Measurements from ENCODE around the gene PHIP.

The PHIP gene

DNA sequence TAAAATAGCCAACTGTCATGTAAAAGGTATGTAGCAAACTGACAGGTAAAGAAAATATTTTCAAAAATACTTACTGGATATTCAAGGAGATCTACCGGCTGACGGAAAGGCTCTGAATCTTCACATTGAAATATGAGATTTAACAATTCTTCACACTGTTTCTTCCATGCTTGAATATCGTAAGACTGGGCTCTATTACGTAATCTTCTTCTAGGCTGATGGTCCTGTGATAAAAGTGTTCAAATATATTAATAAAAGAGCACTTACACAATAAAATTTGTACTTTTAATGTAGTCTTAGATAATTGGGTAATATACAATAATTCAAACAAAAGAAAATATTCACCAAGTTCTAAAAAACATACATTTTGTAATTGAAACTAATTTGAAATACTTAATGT, 123.3 kb downstream of the PHIP start:
- Histone ChIP-seq H3K4me3 (no peak overlapping the region), H3K27ac (no peak overlapping the region), H3K27me3 (no peaks in the 10 kb centered on the region), H3K4me1 (no peaks in the 10 kb centered on the region), H3K36me3 (peaks cover 67 to 79% (median 73%) of the 10 kb centered on the region in 3 donors), H3K9me3 (no peaks in the 10 kb centered on the region)
- no peak for DNase-seq
- intact Hi-C loops (cut with DNase I; ENCODE audit: low total_unique reads), result no loop called here
- TF ChIP-seq, protein P1, sequence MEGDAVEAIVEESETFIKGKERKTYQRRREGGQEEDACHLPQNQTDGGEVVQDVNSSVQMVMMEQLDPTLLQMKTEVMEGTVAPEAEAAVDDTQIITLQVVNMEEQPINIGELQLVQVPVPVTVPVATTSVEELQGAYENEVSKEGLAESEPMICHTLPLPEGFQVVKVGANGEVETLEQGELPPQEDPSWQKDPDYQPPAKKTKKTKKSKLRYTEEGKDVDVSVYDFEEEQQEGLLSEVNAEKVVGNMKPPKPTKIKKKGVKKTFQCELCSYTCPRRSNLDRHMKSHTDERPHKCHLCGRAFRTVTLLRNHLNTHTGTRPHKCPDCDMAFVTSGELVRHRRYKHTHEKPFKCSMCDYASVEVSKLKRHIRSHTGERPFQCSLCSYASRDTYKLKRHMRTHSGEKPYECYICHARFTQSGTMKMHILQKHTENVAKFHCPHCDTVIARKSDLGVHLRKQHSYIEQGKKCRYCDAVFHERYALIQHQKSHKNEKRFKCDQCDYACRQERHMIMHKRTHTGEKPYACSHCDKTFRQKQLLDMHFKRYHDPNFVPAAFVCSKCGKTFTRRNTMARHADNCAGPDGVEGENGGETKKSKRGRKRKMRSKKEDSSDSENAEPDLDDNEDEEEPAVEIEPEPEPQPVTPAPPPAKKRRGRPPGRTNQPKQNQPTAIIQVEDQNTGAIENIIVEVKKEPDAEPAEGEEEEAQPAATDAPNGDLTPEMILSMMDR (IDR thresholded peaks at IDR 0.05), result no peak

DNA sequence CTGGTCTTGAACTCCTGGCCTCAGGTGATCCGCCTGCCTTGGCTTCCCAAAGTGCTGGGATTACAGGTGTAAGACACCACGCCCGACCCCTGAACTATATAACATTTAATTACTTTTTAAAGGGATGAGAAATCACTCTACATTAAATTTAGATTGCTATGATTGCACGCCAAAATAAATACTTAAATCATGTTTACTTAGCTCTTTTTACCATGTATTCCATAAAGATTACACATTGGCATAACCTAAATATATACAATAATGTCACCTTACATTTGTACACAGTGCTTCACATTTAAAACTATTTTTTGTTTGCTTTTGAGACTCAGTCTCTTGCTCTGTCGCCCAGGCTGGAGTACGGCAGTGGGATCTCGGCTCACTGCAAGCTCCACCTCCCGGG, 124.3 kb downstream of the PHIP start:
- intact Hi-C loops (cut with DNase I; ENCODE audit: low total_unique reads), result no loop called here
- Histone ChIP-seq H3K4me3 (no peak overlapping the region), H3K4me1 (no peaks in the 10 kb centered on the region), H3K9me3 (peaks cover 0 to 6% (median 5%) of the 10 kb centered on the region in 3 donors), H3K36me3 (peaks cover 74 to 81% (median 81%) of the 10 kb centered on the region in 3 donors), H3K27me3 (no peaks in the 10 kb centered on the region), H3K27ac (no peak overlapping the region)
- TF ChIP-seq, protein P1 (IDR thresholded peaks at IDR 0.05), result no peak
- DNase-seq, result no peak

DNA sequence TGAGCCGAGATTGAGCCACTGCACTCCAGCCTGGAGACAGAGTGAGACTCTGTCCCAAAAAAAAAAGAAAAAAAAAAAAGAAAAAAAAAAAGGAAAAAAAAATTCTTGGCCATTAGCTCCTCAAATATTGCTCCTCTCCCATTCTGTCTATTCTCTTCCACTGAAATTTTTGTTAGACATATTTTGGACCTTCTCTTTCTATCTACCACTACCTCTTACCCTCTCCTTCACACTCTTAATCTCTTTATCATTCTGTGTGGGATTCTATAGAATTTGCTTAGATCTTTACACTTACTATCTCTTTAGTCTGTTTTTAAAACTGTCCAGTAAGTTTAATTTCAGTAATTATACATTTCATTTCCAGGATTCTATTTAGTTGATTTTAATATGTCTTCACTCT, 125.7 kb downstream of the PHIP start:
- H3K27ac ChIP-seq, result no peak overlapping the region
- peaks cover 0 to 10% (median 9%) of the 10 kb centered on the region in 3 donors for H3K9me3 ChIP-seq
- intact Hi-C loops (cut with DNase I; ENCODE audit: low total_unique reads), result no loop called here
- no peak for DNase-seq
- H3K27me3 ChIP-seq, result no peaks in the 10 kb centered on the region
- no peaks in the 10 kb centered on the region for H3K4me1 ChIP-seq
- no peak overlapping the region for H3K4me3 ChIP-seq
- TF ChIP-seq, protein P1 (IDR thresholded peaks at IDR 0.05), result no peak
- H3K36me3 ChIP-seq, result peaks cover 84 to 87% (median 86%) of the 10 kb centered on the region in 3 donors

DNA sequence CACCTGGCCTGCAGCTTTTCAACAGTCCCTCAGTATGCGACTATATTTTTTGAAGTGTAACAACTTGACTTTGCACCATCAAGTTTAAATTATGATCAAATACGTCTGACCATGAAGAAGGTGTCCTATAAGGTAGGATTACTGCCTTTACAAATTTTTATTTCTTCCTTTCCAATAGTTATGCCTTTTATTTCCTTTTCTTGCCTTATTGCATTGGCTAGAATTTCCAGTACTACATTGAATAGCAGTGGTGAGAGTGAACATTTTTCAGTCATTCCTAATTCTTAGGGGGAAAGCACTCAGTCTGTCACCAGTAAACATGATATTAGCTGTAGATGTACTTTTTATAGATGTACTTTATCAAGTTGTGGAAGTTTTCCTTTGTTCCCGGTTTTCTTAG, 129.3 kb downstream of the PHIP start:
- H3K36me3 ChIP-seq, result peaks cover 91 to 94% (median 92%) of the 10 kb centered on the region in 3 donors
- no peak overlapping the region for H3K27ac ChIP-seq

DNA sequence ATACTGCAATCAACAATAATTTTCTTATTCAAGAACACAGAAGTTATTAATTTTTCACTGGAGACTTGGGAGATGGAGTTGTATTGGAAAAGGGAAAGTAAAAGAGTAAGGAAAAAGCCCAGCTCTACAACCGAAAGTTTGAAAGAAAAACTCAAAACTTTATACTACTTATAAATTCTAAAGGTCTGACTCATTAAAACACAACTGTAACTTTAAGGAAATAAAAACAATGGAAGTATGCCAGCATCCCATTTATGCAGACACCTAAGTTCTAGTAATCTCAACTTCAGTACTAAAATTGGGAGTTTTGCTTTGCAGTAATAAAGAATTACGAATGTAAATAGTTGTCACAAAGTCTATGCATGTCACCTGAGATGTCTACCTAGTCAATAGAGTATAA, 130.1 kb downstream of the PHIP start:
- TF ChIP-seq, protein P1 (IDR thresholded peaks at IDR 0.05), result no peak
- H3K9me3 ChIP-seq, result peaks cover 0 to 10% (median 9%) of the 10 kb centered on the region in 3 donors
- no peak overlapping the region for H3K4me3 ChIP-seq
- no peaks in the 10 kb centered on the region for H3K27me3 ChIP-seq
- intact Hi-C loops (cut with DNase I; ENCODE audit: low total_unique reads), result loop anchor here (10.0 kb wide), 1 partner anchor 1953 kb away; no protein-coding TSS in a partner anchor
- no peak for DNase-seq
- H3K36me3 ChIP-seq, result peaks cover 89 to 91% (median 90%) of the 10 kb centered on the region in 3 donors
- no peak overlapping the region for H3K27ac ChIP-seq
- H3K4me1 ChIP-seq, result no peaks in the 10 kb centered on the region

More for the DNA sequence above, 129.3 kb downstream of the PHIP start:
- TF ChIP-seq, protein P1 (IDR thresholded peaks at IDR 0.05), result no peak
- Histone ChIP-seq H3K4me3 (no peak overlapping the region), H3K27me3 (no peaks in the 10 kb centered on the region), H3K4me1 (no peaks in the 10 kb centered on the region), H3K9me3 (peaks cover 0 to 10% (median 9%) of the 10 kb centered on the region in 3 donors)
- intact Hi-C loops (cut with DNase I; ENCODE audit: low total_unique reads), result loop anchor here (10.0 kb wide), 1 partner anchor 1954 kb away; no protein-coding TSS in a partner anchor
- no peak for DNase-seq
